CD4-positive, alpha-beta T cell (primary cell): ENCODE results near the gene GPC6. TPM values are rescaled to one million over a fixed set of nuclear protein-coding genes. Genes with fewer than 3 reads are reported as not detected.

Experiments used
- ATAC-seq: fragments of 200-7000 bp; cut with Tn5 transposase; one replicate; pipeline ENCODE4 v1.10.0; 2022; ENCODE audit warnings: mild to moderate bottlenecking; ENCODE audit not compliant: poor library complexity
- CTCF ChIA-PET: fragments of 350-600 bp; sonication (Branson Sonifier 250); formaldehyde crosslinking; loops from one replicate; lab custom pipeline; 2021; ENCODE audit warnings: antibody characterized with exemption, inconsistent platforms; lab: Charles Lee
- POLR2A ChIA-PET: fragments of 350-600 bp; sonication (Branson Sonifier 250); formaldehyde crosslinking; loops from one replicate; lab custom pipeline; 2021; ENCODE audit warnings: antibody characterized with exemption, inconsistent platforms; lab: Charles Lee
- DNase-seq, 14 experiments: peaks; one replicate each; pipeline ENCODE4 v3.0.0-alpha.2; 2013 to 2020; ENCODE audit warnings: mixed read lengths in 2 of 14
- H3K27ac ChIP-seq, 2 donors: one replicate each; pipeline versions ENCODE4 v1.5.1 to v1.7.0; 2013; ENCODE audit warnings: low read length in 2 of 2, low read depth in 1 of 2, mild to moderate bottlenecking in 1 of 2
- H3K27me3 ChIP-seq, 2 experiments: 1 replicate in 1 of 2; 2 replicates in 1 of 2; pipeline versions ENCODE4 v1.6.1 to v1.7.0; 2013; ENCODE audit warnings: low read length in 2 of 2, control low read depth in 1 of 2, mild to moderate bottlenecking in 1 of 2, moderate library complexity in 1 of 2; ENCODE audit not compliant: insufficient read depth in 2 of 2, control insufficient read depth in 1 of 2
- H3K36me3 ChIP-seq: one replicate; pipeline ENCODE4 v1.6.1; 2013; ENCODE audit warnings: low read length, control low read depth; ENCODE audit not compliant: insufficient read depth
- H3K4me1 ChIP-seq: one replicate; pipeline ENCODE4 v1.6.1; 2013; ENCODE audit warnings: low read length, control low read depth; ENCODE audit not compliant: insufficient read depth
- H3K4me3 ChIP-seq: one replicate; pipeline ENCODE4 v1.5.1; 2013; ENCODE audit warnings: mild to moderate bottlenecking, low read length, moderate library complexity
- H3K9me3 ChIP-seq, 2 experiments: 1 replicate in 1 of 2; 2 replicates in 1 of 2; pipeline versions ENCODE4 v1.6.1 to v1.7.0; 2013; ENCODE audit warnings: low read length in 2 of 2, mild to moderate bottlenecking in 2 of 2, control low read depth in 1 of 2, moderate library complexity in 1 of 2; ENCODE audit not compliant: control insufficient read depth in 1 of 2, insufficient read depth in 1 of 2
- H3K27ac Mint-ChIP-seq: one replicate; pipeline ENCODE4 v1.8.0; 2020; ENCODE audit warnings: mixed read lengths
- H3K27me3 Mint-ChIP-seq: one replicate; pipeline ENCODE4 v1.8.0; 2021; ENCODE audit warnings: mixed read lengths
- H3K36me3 Mint-ChIP-seq: one replicate; pipeline ENCODE4 v1.8.0; 2021; ENCODE audit warnings: low read depth, mixed read lengths
- H3K4me1 Mint-ChIP-seq: one replicate; pipeline ENCODE4 v1.8.0; 2021; ENCODE audit warnings: low read depth, mixed read lengths
- H3K4me3 Mint-ChIP-seq: one replicate; pipeline ENCODE4 v1.8.0; 2020; ENCODE audit warnings: mild to moderate bottlenecking, mixed read lengths
- H3K9me3 Mint-ChIP-seq: one replicate; pipeline ENCODE4 v1.8.0; 2020; ENCODE audit warnings: mixed read lengths
- intact Hi-C, 2 experiments: fragments of 100-400 bp; cut with DNase I in 1 of 2; cut with micrococcal nuclease in 1 of 2; formaldehyde crosslinking; loops; one replicate each; pipeline versions ENCODE4 v1.15.1 to v1.9.0; 2023 to 2025; cut with DNase I, micrococcal nuclease
- total RNA-seq, 174 experiments: library from RNA in 2 of 174; stranded (reverse) in 2 of 174; gene quantifications; one replicate each; pipeline ENCODE4 v1.2.3 and lab custom pipeline; 2021 to 2026
- TF ChIP-seq, protein P1 (sequence below): fragments of 200-600 bp; IDR thresholded peaks from one replicate; pipeline ENCODE4 v1.8.0; 2022; ENCODE audit warnings: antibody characterized with exemption, mild to moderate bottlenecking

Gene GPC6
- total RNA-seq, 2 experiments from 2014 or later = not detected

DNA sequence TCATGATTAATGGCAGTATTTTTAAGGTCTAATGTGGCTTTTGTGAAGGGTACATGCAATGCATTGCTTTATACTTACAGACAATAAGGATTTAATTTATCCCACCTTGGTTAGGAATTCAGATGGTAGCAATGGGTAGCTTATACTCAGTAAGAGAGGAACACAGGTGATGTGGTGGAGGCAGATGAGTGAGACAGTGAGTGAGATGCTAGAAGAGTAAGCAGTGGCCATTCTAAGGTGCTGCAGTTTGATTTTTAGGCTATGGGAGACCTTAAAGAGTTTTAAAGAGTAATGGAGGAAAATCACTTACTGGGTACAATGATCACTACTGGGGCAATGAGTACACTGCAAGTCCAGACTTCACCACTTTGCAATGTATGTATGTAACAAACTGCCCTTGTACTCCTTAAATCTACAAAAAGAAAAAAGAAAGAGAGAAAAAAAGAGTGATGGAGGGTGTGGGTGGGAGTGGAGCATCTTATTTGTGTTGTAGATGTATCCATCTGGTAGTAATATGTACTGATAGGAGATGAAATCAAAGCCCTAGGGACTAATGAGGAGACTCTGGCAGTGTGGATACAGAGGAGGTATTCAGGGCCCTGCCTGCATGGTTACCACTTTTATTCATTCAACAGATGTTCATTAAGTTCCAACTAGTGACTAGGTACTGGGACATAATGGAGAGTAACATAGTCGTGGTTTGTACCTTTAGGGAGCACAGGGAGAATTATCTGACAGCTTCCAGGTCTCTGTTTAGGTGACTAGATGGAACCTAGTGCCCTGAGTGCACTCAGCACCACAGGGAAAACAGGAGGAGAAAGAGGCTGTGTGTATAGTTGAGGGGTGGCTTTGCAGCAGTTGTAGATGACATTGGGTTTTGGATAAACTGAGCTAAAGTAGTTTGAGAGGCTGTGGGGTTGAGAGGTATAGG, 99.0 kb downstream of the GPC6 start:
- POLR2A ChIA-PET = no interaction called here
- H3K36me3 Mint-ChIP-seq = no peaks in the 10 kb centered on the region
- no peak overlapping the region for H3K27ac Mint-ChIP-seq
- Histone ChIP-seq H3K4me1 (no peaks in the 10 kb centered on the region), H3K9me3 (no peaks in the 10 kb centered on the region), H3K36me3 (no peaks in the 10 kb centered on the region), H3K27me3 (no peaks in the 10 kb centered on the region), H3K27ac (no peak overlapping the region), H3K4me3 (no peak overlapping the region)
- no peaks in the 10 kb centered on the region for H3K9me3 Mint-ChIP-seq
- no peaks in the 10 kb centered on the region for H3K27me3 Mint-ChIP-seq
- H3K4me1 Mint-ChIP-seq = no peaks in the 10 kb centered on the region
- no peak overlapping the region for H3K4me3 Mint-ChIP-seq
- CTCF ChIA-PET = no interaction called here
- ATAC-seq (no peak), DNase-seq (no peak)
- intact Hi-C loops = no loop called here
- TF ChIP-seq, protein P1, sequence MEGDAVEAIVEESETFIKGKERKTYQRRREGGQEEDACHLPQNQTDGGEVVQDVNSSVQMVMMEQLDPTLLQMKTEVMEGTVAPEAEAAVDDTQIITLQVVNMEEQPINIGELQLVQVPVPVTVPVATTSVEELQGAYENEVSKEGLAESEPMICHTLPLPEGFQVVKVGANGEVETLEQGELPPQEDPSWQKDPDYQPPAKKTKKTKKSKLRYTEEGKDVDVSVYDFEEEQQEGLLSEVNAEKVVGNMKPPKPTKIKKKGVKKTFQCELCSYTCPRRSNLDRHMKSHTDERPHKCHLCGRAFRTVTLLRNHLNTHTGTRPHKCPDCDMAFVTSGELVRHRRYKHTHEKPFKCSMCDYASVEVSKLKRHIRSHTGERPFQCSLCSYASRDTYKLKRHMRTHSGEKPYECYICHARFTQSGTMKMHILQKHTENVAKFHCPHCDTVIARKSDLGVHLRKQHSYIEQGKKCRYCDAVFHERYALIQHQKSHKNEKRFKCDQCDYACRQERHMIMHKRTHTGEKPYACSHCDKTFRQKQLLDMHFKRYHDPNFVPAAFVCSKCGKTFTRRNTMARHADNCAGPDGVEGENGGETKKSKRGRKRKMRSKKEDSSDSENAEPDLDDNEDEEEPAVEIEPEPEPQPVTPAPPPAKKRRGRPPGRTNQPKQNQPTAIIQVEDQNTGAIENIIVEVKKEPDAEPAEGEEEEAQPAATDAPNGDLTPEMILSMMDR = no peak

- no peak for ATAC-seq
Observed at GRCh38 chr13:93326234-93326811, 99.7 kb downstream of the GPC6 start.

GRCh38 chr13:93328943-93329342, 102.3 kb downstream of the GPC6 start:
- Mint-ChIP-seq H3K9me3 (peaks cover 4% of the 10 kb centered on the region), H3K36me3 (no peaks in the 10 kb centered on the region), H3K4me3 (no peak overlapping the region), H3K27ac (no peak overlapping the region), H3K4me1 (no peaks in the 10 kb centered on the region), H3K27me3 (no peaks in the 10 kb centered on the region)
- ChIA-PET CTCF (no interaction called here), POLR2A (no interaction called here)
- intact Hi-C loops = no loop called here
- H3K27ac ChIP-seq = no peak overlapping the region
- no peaks in the 10 kb centered on the region for H3K27me3 ChIP-seq
- H3K36me3 ChIP-seq = no peaks in the 10 kb centered on the region
- H3K4me1 ChIP-seq = no peaks in the 10 kb centered on the region
- DNase-seq (no peak), ATAC-seq (no peak)
- TF ChIP-seq, protein P1 = no peak
- no peak overlapping the region for H3K4me3 ChIP-seq
- H3K9me3 ChIP-seq = no peaks in the 10 kb centered on the region

More at GRCh38 chr13:93326234-93326811, 99.7 kb downstream of the GPC6 start:
- Histone ChIP-seq H3K36me3 (no peaks in the 10 kb centered on the region), H3K4me3 (no peak overlapping the region), H3K9me3 (no peaks in the 10 kb centered on the region), H3K27ac (no peak overlapping the region), H3K27me3 (no peaks in the 10 kb centered on the region), H3K4me1 (no peaks in the 10 kb centered on the region)
- Mint-ChIP-seq H3K36me3 (no peaks in the 10 kb centered on the region), H3K27me3 (no peaks in the 10 kb centered on the region), H3K27ac (no peak overlapping the region), H3K9me3 (no peaks in the 10 kb centered on the region), H3K4me3 (no peak overlapping the region), H3K4me1 (no peaks in the 10 kb centered on the region)
- TF ChIP-seq, protein P1 = no peak
- ChIA-PET CTCF (no interaction called here), POLR2A (no interaction called here)
- intact Hi-C loops = no loop called here
- no peak for DNase-seq
